HG02870 (cell line): ENCODE measurements around the gene INSR.
"Not testable (repeated sequence)": the region's sequence is repeated elsewhere in the genome, so short reads cannot be mapped to it uniquely, and the experiment has no call there.

ENCODE experiments used
- ATAC-seq: cut with Tn5 transposase; IDR thresholded peaks from one replicate; pipeline ENCODE4 v1.9.1; 2021; ENCODE audit warnings: mild to moderate bottlenecking, moderate library complexity; ENCODE audit not compliant: unreplicated experiment

INSR gene

DNA sequence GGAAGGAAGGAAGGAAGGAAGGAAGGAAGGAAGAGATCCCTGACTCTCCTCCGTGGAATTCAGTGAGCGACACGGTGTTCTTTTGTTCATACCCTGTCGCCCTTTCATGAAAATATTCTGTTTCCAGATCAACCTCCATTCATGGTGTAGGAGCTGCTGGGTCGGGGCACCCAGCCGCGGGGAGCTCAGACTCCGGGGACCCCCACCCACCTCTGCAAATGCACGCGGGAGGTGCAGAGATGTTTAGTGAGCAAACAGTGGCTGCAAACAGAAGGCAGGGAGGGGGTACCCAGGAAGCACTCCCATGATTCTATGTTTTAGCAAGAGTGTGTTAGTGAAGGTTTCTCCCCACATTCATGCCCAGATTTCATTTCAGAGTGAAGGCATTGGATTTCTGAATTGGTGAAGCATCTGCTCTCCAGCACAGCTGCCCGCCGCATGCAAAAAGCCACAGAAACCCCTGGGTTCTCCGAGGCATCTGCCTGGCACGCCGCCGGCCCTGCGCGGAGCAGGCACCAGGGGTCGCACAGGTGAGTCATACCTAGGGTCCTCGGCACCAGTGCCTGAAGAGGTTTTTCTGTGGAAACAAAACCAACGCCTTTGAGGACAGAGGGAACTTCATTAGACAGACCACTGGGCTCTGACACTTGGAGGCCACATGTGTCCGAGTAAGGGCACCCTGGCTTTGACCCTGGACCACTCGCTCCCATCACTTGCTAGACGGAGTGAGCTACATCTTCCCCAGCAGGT, 144.1 kb downstream of the INSR start:
- no peak for ATAC-seq

DNA sequence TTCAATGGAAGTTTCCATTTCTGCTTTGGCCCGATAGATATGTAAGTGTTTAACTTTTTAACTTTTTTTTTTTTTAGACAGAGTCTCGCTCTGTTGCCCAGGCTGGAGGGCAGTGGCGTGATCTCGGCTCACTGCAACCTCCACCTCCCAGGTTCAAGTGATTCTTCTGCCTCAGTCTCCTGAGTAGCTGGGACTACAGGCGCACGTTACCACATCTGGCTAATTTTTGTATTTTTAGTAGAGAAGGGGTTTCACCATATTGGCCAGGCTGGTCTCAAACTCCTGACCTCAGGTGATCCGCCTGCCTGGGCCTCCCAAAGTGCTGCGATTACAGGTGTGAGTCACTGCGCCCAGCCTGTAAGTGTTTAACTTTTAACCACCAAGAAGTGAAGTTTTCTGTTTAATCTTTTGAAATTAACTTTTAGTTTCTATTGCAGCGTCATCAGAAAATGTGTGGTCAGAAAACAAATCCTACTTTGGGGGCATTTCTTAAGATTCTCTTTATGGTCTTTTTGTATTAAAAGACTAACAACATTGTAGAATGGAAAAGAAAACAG, 147.0 kb downstream of the INSR start:
- not testable (repeated sequence) for ATAC-seq

GRCh38 chr19:7146086-7146485, 148.1 kb downstream of the INSR start:
- not testable (repeated sequence) for ATAC-seq

- ATAC-seq = no peak
Observed at GRCh38 chr19:7145494-7145893, 148.7 kb downstream of the INSR start.

DNA sequence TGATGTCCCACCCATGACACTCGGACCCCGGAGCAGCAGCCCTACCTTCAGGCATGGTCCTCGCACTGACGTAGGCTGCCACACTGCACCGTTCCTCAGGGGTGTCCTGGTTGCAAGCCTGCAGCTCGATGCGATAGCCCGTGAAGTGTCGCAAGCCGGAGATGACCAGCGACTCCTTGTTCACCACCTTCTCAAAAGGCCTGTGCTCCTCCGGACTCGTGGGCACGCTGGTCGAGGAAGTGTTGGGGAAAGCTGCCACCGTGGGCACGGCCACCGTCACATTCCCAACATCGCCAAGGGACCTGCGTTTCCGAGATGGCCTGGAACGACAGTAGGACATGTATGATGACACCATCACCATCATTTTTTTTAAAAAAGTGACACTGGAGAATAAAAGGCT, 151.4 kb downstream of the INSR start:
- ATAC-seq = no peak

GRCh38 chr19:7140137-7140536, 154.1 kb downstream of the INSR start:
- no peak for ATAC-seq

- ATAC-seq = no peak
Observed at GRCh38 chr19:7139095-7139494, 155.1 kb downstream of the INSR start.

GRCh38 chr19:7138402-7138801, 155.8 kb downstream of the INSR start:
- ATAC-seq = no peak

- no peak for ATAC-seq
Observed at GRCh38 chr19:7137120-7137519, 157.1 kb downstream of the INSR start.

DNA sequence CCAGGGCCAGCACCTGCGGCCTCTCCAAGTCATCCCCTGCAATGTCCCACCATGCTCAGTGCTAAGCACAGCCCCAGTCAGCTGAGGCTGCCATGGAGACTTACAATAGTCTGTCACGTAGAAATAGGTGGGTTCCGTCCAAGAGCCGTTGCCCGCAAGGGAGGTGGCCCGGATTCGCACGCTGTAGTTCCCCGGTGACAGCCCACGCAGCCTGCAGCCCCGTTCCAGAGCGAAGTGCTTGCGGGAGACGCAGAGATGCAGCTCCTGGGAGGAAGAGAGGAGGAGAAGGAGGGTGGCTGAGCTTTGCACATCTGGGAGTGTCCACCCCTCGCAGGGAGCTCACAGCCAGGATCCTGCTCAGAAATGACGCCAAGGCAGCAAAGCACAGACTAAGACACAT, 162.2 kb downstream of the INSR start:
- ATAC-seq = no peak

DNA sequence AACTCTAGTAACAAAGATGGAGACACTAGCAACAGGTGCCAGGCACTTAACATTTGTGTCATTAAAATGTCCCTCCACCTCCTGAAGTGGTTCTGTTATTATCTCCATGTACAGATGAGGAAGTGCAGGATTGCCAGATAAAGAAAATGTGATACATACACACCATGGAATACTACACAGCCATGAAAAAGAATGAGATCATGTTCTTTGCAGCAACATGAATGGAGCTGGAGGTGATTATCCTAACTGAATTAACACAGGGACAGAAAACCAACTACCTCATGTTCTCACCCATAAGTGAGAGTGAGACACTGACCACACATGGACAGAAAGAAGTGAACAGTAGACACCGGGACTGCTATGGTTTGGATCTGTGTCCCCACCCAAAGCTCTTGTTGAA, 164.2 kb downstream of the INSR start:
- no peak for ATAC-seq

DNA sequence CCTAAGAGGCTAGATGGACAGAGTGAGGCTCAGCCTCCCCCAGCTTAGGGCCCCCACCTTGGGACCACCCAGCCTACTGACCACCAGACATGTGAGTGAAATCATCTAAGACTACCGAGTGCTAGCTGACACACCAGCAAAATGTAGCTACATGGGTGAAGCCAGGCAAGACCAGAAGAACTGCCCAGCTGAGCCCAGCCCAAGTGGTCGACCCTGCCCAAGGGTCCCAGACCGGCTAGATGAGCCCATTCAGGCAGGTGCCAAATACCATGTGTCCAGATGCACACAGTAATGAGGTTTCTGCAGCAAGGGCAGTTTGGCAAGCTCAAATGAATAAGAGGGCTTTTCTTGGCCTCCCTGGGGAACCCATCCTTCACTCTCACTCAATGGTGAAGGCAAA, 168.1 kb downstream of the INSR start:
- ATAC-seq = no peak

DNA sequence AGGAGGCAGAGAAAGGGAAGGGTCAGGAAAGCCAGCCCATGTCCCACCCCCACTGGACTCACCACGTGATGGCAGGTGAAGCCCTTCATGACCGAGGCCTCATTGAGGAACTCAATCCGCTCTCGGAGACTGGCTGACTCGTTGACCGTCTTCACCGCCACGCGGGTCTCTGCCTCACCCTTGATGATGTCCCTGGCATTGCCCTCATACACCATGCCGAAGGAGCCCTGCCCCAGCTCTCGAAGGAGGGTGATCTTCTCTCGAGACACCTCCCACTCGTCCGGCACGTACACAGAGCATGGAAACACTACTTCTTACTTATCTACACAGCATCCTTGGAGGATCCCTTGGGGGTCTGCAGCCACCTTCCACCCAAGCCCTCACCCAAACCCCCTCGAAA, 169.0 kb downstream of the INSR start:
- no peak for ATAC-seq

GRCh38 chr19:7124782-7125181, 169.4 kb downstream of the INSR start:
- ATAC-seq = no peak

GRCh38 chr19:7122701-7123100, 171.5 kb downstream of the INSR start:
- ATAC-seq = no peak

DNA sequence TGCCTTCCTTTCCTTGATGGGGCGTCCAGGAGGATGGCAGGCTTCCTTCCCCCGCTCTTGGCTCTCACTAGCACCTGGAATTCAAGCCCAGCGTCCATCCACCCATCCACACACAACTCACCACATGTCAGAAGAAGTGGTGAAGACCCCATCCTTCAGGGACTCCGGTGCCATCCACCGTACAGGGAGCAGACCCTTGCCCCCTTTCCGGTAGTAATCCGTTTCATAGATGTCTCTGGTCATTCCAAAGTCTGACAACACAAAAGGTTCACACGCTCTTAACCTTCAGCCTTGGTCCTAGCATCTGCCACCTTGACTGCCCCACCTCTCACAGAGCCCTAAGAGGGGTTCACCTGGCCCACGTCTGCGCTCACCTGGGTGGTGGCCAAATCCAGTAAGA, 173.7 kb downstream of the INSR start:
- no peak for ATAC-seq

DNA sequence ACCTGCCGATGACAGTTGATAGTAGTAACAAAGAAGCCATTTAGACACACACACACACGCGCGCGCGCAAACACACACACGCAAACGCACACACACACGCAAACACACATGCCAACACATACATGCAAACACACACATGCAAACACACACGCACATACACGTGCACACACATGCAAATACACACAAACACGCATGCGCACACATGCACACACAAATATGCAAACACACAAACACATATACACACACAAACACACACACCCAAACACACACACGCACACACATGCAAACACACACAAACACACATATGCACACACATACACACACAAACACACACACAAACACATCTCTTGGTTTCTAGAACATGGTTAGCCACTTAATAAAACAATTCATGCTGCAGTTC, 174.6 kb downstream of the INSR start:
- no peak for ATAC-seq

GRCh38 chr19:7117248-7117647, 177.0 kb downstream of the INSR start:
- ATAC-seq = no peak

DNA sequence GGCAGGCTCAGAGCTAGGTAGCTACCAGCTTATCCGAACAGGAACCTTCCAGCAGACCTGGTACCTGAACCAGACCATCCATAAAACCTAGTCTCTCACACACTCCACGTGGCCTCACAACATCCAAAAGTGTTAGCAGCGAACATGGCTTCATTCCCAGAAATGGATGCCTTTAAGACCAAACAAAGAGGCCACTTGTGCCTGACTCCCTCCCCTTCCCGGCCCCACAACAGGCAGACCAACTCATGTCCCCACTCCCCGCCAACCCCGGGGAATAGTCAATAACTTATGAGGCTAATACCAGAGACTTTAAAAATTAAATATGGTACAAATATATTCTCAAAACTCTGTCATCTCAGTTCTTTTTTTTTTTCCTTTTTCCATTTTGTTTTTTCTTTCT, 178.5 kb downstream of the INSR start:
- ATAC-seq = no peak

DNA sequence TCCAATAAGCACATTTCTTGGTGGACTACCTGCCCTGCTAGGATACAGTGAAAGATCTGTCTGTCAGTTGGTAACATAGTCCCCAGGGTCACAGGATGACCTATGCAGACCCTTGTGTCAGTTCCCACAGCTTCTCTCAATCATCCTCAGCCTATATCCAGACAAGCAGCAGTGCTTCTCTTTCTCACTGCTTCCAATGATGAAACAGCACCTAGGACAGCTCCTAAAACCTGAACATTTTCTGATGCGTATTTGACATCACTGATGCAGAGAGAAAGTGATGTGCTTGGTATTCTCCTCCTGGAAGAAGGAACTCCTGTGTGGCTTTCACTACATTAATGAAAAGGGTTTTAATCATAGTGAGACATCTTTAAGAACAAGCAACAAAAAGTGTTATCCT, 181.0 kb downstream of the INSR start:
- no peak for ATAC-seq

- no peak for ATAC-seq
Observed at GRCh38 chr19:7112675-7113074, 181.5 kb downstream of the INSR start.

GRCh38 chr19:7109678-7110289, 184.4 kb downstream of the INSR start:
- ATAC-seq = no peak
